ENCODE results near the gene ZBTB8B.
"Not testable (repeated sequence)": the region's sequence is repeated elsewhere in the genome, so short reads cannot be mapped to it uniquely, and the experiment has no call there.

Gene ZBTB8B

GRCh38 chr1:32470991-32471694 is 6.3 kb downstream of the ZBTB8B start:
- no peak for DNase-seq

DNA sequence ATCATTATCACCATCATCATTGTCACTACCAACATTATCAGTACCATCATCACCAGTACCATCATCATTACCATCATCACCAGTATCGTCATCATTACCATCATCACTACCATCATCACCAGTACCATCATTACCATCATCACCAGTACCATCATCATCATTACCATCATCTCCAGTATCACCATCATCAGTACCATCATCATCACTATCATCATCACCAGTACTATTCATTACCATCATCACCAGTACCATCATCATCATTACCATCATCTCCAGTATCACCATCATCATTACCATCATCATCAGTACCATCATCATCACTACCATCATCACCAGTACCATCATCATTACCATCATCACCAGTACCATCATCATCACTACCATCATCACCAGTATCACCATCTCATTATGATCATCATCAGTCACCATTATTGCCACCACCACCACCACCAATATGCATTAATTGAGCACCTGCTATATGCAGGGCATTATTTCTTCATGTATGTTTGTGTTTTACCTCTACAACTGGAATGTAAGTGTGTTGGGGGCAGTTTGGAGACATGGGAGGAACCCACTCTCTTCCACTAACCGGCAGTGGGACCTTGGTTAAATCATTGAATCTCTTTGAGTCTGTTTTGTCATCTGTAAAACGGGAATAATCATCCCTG is 7.0 kb downstream of the ZBTB8B start:
- no peak for DNase-seq

GRCh38 chr1:32472966-32473365 is 8.1 kb downstream of the ZBTB8B start:
- DNase-seq, result not testable (repeated sequence)

DNA sequence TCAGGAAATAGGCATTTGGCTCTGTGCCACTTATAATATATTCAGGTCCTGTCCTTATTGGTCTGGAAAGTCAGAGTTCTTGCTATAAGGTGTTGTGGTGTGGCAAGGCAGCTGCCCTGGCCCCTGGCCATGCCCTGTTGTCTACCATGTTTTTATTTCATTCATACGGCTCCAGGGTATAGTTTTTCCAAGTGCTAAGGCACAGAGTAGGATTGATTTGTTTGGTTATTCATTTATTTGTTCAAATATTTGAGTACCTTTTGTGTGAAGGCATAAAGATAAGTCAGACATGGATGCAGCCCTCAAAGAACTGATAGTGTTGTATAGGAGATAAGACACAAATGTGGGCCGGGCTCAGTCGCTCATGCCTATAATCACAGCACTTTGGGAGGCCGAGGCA is 10.1 kb downstream of the ZBTB8B start:
- DNase-seq, result no peak

DNA sequence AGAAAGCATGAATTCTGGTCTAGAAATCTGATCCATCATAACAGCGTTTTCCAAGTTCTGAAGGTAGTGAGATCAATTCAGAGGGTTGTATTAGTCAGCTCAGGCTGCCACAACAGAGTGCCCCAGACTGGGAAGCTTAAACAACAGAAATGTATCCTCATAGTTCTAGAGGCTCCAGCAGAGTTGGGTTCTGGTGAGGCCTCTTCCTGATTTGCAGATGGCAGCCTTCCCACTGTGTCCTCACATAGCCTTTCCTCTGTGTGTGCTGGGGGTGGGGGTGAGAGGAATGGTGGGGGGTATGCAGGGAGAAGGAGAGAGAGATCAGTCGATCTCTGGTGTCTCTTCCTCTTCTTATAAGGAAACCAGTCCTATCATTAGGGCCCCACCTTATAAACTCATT is 15.1 kb downstream of the ZBTB8B start:
- no peak for DNase-seq

- DNase-seq, result no peak
Observed at GRCh38 chr1:32480761-32481160, 15.9 kb downstream of the ZBTB8B start.

GRCh38 chr1:32481788-32482187 is 16.9 kb downstream of the ZBTB8B start:
- not testable (repeated sequence) for DNase-seq

- no peak for DNase-seq
Observed at GRCh38 chr1:32485554-32486255, 20.8 kb downstream of the ZBTB8B start.

DNA sequence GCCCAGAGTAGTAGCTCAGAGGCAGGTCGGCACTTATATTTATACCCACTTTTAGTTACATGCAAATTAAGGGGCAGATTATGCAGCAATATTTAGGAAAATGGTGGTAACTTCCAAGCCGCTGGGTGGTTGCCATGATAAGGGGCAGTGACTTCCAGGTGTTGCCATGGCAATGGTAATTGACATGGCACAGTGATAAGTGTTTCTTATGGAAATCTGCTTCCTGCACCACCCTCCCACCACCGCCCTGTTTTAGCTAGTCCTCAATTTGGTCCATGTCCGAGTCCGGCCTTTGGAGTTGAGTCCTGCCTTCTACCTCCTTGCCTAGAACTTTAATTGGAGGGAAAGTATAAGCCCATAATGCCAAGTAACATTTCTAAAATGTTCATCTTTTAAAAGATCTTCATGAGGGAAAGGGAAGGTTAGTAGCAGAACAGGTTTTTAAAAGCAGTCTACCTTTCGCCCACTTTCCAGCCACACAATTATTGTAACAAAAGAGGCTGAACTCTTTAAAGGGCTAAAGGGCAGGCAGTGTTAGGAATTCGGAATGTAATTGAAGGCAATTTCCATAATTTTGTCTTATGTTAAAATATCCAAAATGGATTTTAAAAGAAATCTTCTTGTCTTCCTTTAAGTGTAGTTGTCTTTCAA is 21.7 kb downstream of the ZBTB8B start:
- DNase-seq, result no peak

GRCh38 chr1:32487182-32487581 is 22.3 kb downstream of the ZBTB8B start:
- DNase-seq, result no peak

DNA sequence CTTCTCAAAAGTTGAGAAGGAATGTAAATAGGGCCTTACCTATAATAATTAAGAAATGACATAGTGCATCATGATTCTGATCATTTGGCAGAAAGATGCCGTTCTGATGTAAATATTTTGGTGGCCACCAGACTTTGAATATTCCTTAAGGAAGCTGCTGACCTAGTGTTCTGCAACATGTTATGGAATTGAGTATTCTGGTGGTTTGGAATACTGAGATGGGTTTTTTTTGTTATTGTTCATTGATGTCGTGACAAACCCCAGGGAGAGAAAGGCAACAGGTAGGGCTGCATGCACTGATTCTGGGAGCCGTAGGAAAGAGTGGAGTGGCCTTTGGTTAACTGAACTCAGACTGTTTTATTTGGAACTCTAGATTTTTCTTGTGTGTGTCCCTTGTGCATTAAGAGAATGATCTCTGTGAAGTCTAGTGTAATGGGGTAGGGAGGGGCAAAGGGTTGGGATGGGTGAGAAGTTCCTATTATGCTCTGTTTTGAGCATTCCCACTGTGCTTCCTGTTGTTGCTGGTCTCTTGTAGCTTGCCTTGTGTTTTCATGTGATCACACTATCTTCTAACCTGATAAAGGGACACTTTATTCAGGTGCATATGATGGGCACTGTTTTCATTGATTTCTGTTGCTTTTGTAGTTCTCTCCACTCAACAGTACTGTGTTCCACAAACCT is 25.0 kb downstream of the ZBTB8B start:
- no peak for DNase-seq

DNA sequence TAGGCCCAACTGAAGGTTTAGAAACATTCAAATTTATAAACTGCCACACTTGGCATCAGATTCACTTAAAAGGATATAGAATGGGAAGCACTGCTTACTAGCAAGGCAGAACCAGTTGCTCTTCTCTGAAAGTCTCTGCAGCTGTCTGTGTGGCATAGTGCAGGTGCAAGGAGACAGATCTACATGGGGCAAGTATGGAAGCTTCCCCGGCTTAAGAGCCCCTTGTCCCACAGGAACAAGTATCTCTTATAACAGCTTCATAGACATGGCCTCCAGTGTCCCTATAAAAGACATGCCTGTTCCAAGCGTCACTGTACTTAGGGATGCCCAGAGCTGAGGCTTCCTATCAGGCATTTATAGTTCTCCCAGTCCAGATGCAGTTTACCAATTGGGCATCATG is 26.5 kb downstream of the ZBTB8B start:
- DNase-seq, result peak; percentile 48 to 56

GRCh38 chr1:32494196-32494595 is 29.3 kb downstream of the ZBTB8B start:
- peak; percentile 45 to 47 for DNase-seq

DNA sequence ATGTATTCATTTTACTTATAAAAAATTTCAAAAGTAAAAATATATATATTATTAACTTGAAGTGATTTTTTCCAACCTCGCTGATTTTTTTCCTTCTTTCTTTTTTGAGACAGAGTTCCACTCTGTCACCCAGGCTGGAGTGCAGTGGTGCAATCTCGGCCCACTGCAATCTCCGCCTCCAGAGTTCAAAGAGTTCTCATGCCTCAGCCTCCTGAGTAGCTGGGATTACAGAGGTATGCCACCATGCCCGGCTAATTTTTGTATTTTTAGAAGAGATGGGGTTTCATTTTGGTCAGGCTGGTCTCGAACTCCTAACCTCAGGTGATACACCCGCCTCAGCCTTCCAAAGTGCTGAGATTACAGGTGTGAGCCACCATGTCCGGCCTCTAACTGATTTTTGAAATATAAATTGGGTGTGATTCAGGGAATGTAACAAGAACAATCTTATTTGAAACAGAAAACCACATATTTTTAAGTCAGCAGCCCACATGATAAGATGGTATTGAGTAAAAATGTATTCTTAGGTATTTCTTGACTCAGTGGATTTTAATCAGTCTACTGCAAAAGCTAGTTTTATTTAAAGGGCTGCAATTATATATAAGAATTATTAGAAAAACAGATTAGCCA is 30.0 kb downstream of the ZBTB8B start:
- no peak for DNase-seq

- no peak for DNase-seq
Observed at GRCh38 chr1:32496127-32496526, 31.3 kb downstream of the ZBTB8B start.

DNA sequence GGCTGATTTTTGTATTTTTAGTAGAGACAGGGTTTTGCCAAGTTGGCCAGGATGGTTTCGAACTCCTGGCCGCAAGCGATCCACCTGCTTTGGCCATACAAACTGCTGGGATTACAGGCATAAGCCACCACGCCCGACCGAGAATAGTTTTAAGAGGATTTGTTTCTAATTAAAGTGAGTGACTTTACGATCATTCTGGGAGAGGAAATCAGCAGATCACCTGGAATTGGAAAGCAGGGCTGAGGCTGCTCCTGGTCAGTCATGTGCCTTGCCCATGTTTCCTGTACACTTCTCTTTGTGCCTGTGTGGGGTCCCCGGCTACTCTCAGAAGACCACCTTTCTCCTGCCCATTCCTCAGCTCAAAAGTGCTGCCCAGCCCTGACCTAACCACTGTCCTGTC is 33.9 kb downstream of the ZBTB8B start:
- no peak for DNase-seq

DNA sequence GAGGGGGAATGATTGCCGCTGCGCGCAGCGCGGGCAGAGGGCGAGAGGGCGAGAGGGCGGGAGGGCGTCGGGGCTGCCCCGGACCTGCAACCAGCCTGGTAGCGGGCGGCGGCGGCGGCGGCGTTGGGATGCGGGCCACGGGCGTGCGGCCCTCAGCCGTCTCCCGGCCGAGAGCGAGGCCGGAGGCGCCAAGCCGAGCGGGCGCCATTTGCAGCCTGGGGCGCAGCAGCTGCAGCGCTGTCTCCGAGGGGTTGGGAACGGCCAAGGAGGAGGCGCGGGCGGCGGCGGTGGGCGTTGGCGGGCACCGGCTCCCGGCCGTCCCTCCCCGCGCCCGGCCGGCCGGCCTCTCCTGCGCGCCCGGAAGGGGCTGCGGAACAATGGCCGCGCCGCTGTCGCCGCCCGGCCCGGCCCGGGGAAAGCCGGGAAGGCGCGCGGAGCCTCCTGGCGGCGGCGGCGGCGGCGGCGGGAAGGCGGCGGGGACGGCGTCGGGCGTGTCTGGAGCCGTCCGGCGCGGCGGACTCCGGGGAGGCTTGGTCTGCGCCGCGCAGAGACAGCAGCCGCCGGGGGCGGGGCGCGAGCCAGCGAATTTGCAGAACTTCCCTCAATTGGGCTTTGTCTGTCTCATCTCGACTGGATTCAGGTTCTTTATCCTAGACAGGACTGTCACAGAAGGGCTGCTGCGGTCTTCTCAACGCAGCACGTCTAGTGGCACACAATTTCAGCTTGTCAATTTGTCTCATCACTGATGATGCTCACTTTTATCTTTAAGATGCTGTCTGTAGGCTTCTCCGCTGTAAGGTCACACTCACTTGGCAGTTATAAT is 35.7 kb downstream of the ZBTB8B start:
- peak; percentile 23 to 92 for DNase-seq

GRCh38 chr1:32501865-32502264 is 37.0 kb downstream of the ZBTB8B start:
- DNase-seq, result no peak

DNA sequence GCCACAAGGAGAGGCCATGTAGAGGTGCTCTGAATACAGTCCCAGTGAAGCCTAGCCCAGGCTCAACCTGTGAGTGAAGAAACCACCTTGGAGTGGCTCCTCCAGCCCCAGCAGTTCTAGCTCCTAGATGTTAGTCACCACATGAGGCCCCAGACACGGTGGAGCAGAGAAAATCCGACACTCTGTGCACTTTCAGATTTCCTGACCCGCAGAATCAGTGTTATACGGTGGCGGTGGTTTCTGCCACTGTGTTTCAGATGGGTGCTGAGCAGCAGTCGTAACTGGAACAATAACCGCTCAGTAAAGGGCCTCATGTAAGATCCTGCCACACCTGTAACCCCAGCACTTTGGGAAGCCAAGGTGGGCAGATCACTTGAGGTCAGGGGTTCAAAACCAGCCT is 38.3 kb downstream of the ZBTB8B start:
- no peak for DNase-seq

DNA sequence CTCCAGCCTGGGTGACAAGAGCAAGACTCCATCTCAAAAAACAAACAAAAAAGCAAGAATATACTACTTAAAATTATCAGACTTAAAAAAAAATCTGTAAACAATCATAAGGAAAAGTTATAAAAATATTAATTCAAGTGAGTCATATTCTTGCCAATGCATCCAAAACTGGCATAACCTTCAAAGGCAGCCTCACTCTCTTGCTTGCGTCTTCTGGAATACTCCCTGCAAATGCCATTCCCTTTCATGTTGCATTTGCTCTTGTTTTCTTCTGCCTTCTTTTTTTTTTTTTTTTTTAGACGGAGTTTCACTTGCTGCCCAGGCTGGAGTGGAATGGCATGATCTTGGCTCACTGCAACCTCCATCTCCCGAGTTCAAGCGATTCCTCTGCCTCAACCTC is 42.1 kb downstream of the ZBTB8B start:
- DNase-seq, result no peak

- no peak for DNase-seq
Observed at GRCh38 chr1:32508761-32509160, 43.9 kb downstream of the ZBTB8B start.

DNA sequence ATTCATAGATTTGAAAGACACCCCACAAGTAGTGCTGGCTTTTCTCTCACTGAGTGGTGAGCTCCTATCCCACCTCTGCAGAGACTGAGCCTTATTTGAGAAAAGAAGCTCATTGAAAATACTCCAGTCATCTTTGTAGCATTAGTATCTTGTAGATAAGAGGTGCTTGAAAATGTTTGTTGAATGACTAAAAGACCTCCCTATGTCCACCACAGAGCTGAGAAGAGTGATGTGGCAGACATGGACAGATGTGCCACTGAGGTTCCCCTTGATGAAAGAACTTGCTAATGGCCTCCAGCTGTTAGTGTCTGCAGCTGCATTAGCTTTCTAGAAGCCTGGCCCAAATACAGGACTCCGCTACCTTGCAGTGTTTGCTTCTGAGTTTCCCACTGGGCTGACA is 45.1 kb downstream of the ZBTB8B start:
- DNase-seq, result no peak

Measured in NCI-H526 (cell line).